Measurements from ENCODE around the gene BFSP1. TPM values are rescaled to one million over a fixed set of nuclear protein-coding genes. Genes with fewer than 3 reads are reported as not detected.

The BFSP1 gene
- 0.10 TPM for total RNA-seq

DNA sequence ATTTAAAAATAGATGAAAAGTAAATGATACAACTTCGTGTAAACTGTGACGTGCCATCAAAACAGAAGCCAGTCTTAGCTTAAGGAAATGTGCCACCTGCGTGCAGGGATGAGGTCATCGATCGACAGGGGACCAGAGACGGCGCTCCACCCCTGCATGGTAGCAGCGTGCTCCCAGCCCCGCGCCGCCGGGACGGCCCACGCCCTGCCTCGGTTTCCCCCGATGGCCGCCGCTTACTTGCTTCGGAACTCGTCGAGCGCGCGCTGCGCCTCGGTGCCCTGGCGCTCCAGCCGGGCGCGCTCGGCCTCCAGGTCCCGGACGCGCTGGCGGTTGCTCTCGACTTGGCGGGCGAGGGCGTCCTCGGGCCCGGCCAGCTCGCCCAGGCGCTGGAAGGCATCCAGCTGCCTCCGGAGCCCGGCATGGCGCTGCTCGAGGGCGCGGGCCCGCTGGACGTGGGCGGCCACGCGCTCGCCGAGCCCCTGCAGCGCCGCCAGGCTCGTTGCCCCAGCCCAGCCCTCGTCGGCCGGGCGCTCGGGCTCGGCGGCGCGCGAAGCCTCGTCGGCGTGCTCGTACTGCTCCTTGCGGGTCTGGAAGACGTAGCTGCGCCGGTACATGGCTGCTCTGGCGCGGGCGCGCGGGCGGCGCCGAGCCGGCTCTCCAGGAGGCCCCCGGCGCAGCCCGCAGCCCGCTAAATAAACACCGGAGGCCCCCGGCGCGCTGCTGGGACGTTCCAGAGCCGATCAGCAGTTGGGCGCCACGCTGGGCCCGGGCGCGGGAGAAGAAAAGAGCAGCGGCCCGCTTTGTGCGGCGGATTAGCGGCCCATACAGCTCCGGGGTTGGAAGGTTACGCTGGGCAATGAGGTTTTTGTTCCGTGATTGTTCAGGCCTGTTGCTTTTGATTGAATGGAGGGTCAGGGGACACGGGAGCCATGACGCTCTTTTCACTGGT is at the start of gene BFSP1:
Gene BFSP1, minus strand, starts transcription at position 664 of the 949 bp plus-strand sequence. Its CDS starts 50 bp downstream, at position 614.
- ATAC-seq (peak; percentile 91), DNase-seq (ENCODE audit: low spot score) (peak; percentile 79)

GRCh38 chr20:17580895-17581294 is 49.7 kb upstream of the BFSP1 start:
- ATAC-seq (no peak), DNase-seq (ENCODE audit: low spot score) (no peak)

DNA sequence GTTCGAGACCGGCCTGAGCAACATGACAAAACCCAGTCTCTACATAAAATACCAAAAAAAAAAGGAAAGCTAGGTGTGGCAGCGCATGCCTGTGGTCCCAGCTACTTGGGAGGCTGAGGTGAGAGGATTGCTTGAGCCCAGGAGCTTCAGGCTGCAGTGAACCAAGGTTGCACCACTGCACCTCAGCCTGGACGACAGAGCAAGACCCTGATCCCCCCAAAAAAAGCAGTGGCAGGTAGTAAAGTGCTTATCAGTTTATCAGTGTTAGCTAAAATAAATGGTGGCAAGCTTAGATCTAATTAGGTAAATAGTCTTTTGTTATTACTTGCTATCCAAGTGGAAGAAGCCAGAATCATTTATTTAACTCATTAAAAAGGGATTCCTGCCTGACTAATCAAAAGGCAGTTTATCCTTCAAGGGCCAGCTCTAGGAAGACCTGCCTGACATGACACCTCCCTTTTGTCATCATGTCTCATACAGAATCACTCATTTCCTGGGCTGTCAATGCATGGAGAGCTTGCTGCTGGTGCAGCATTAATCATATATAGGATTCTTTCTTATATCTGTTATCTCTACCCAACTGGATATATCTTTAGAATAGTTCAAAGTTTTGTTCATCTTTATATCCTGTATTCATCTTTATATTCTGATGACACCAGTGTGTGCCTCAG is 48.3 kb upstream of the BFSP1 start:
- ATAC-seq (no peak), DNase-seq (ENCODE audit: low spot score) (no peak)

DNA sequence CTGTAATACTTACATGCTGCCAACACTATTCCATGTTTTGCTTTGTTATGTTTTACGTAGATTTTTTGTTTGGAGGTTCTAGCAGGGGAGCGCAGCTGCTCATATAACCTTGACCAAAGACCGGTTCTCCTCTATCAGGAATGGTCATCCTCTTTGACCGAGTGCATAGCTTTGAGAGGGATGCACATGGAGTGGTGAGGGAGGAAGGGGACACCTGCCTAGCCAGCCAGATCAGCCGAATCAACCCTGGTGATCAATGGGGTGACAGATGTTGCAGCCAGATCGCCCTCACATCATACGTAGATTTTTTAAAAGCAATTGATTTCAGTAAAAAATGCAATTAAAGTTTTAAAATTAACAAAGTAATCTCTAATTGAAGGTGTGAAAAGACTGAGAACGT is 45.0 kb upstream of the BFSP1 start:
- DNase-seq (ENCODE audit: low spot score) (no peak), ATAC-seq (no peak)

- DNase-seq (ENCODE audit: low spot score) (no peak), ATAC-seq (no peak)
Observed at GRCh38 chr20:17573463-17573862, 42.3 kb upstream of the BFSP1 start.

- DNase-seq (ENCODE audit: low spot score) = no peak
- no peak for ATAC-seq
Observed at GRCh38 chr20:17572034-17572638, 41.0 kb upstream of the BFSP1 start.

DNA sequence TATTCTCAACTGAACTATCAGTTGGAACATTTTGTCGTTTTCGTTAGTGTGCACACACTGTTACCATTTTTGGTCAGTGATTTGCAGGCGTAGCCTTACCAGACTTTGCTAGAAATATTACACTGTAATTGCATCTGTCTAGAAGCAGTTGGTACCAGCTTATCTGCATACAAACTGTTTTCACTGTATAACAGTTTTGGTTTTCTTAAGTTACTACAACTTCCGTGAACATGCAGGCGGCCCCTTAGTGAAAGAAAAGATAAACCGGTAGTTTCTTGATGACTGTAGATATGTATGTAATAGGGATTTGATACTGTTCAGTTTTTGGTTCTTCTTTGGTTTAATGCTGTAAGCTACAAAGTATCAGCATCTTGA is 40.0 kb upstream of the BFSP1 start:
- DNase-seq (ENCODE audit: low spot score) (no peak), ATAC-seq (no peak)

GRCh38 chr20:17570347-17571152 is 39.4 kb upstream of the BFSP1 start:
- ATAC-seq (peak; percentile 60), DNase-seq (ENCODE audit: low spot score) (peak; percentile 61)

DNA sequence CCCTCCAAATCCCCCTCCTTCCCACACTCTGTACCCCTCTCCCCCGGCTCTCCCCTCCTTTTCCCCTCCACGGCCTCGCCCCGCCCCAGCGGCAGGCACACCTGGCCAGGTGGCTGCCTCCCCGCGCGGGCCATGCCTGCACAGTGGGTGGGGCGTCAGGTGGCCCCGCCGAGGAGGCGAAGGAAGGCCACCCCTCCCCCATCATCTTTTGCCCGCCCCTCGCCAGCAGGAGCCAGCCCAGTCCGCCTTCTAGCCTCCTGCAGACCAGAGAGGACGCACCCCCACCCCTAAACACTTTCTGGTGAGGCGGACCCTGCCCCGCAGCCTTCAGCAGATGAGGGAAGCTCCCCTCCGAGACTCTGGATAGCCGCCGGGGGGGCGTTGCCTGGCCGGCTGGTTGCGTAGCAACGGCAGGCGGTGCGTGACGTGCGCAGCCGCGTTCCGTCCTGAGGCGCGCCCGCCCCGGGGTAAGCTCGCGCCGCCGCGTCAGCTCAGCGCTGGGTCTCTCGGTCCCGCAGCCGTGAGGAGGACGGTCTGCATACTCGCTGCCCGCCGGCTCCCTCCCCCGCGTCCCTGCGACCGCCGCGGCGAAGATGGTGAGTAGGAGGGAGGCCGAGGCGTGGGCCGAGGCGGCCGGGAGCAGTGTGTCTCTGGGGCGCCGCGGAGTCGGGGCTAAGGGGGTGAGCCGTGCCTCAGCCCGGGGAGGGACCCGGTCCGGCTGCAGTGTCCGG is 38.6 kb upstream of the BFSP1 start, which contains the start of gene DSTN:
Gene DSTN, plus strand, starts transcription at position 460 of the 731 bp plus-strand sequence. Its CDS starts 134 bp downstream, at position 594.
- ATAC-seq (peak; percentile 91), DNase-seq (ENCODE audit: low spot score) (peak; percentile 93)

DNA sequence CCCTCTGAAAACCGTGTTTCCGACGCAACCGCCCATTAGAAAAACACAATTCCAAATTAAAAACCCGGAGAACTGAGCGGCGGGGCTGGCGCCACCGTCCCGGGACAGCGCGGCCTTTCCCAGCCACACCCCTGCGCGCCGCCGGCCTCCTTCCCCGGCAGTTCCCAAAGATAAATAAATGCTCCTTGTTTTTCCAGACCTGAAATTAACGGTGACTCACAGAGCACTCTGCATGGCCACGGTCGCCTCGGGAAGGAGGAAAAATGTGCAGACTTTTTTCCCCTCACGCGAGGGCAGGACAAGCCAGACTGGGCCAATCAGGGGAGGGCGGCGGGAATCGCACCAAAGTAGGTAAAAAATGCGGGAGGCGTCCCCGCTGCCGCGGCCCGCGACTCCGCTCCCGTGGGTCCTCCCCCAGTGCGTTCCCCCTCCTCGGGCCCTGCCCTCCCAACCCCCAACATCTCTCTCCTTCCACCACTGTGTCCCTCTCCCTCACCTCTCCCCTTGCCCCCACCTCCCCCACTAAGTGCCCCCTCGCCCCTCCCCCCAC is 37.9 kb upstream of the BFSP1 start:
- ATAC-seq = peak; percentile 52
- peak; percentile 68 for DNase-seq (ENCODE audit: low spot score)

DNA sequence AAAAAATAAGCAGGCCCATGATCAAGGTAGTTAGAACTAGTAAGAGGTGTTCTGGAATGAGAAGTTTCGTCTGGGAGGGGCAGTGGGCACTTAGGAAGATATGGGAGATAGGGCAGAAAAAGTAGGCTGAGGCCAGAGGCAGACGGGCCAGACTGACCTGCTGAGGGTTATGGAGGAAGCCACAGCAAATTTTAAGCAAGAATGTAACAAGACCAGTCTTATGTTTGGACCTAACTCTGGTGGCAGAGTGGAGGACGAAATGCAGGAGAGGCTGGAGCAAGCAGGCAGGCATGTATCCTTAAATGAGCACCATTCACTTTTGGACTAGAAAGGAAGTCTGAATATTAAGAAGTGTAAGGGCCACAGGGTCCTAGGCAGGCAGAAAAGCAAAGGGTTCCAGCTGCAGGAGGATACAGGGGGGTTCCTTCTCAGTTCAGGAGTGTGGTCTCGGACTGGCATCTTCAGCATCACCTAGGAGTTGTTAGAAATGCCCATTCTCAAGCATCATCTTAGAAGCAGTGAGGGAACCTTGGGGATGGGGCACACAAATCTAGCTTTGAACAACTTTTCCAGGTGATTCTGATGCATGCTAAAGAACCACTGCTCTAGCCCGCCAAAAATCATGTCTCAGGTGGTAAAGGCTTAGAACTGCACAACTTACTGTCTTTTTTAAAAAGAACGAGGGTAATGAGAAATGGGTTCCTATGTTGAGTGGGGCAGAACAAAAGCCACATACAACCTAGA is 37.0 kb upstream of the BFSP1 start:
- DNase-seq (ENCODE audit: low spot score) = no peak
- ATAC-seq = no peak

GRCh38 chr20:17566345-17566744 is 35.2 kb upstream of the BFSP1 start:
- DNase-seq (ENCODE audit: low spot score) (no peak), ATAC-seq (no peak)

- DNase-seq (ENCODE audit: low spot score) = no peak
- no peak for ATAC-seq
Observed at GRCh38 chr20:17565169-17565845, 34.1 kb upstream of the BFSP1 start.

DNA sequence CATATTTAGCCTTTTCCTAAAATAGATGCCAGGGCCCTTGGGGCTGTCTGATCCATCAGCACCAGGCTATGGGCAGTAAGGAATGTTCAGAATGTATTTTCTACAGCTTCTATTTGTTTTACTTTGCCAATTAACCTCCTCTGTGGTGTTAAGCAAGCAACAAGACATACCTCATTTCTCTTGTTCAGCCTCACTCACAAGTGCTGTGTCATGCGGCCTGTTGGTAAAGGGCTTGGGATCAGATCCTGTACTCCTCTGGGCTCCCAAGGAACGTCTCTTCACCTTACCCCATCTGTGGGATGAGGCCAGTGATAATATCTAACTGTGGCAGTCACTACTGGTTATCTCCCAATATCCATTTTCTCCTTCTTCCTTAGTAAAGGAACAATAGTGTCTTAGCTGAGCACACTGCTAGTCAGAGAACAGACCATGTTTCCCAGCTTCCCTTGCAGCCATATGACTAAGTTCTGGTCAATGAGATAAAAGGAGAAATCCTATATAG is 31.7 kb upstream of the BFSP1 start:
- ATAC-seq (no peak), DNase-seq (ENCODE audit: low spot score) (no peak)

DNA sequence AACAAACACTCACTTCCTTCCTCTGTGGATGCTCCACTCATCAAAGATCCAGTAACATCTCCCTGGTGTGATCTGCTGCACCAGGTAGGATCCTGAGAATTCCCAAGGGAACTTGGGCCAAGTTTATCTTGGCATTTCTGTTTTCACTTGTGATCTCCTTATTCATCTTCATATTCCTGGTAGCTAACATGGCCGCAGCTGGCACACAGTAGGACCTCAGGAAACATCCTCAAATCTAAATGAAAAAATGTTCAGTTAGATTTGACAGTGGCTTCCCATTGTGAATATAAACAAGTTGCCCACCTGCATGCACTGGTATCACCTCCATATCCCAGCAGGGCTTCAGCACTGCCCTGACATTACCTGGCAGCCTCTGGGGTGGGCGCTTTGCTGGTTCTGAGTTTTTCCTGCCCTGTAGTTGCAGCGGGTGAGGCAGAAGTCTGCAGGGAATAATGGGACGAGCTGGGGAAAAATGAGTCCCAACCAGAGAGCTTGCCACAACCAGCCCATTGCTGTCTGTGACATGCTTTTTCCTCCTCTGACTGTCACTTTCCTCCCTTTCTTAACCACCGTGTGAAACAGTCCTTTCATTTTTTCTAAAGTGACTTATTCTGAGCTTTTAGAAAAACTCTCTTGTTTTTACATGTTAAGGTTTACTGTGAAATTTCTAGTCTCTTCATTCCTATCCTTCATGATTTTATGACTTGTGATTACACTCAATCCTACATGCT is 29.3 kb upstream of the BFSP1 start:
- DNase-seq (ENCODE audit: low spot score) (no peak), ATAC-seq (no peak)

GRCh38 chr20:17559338-17559737 is 28.2 kb upstream of the BFSP1 start:
- DNase-seq (ENCODE audit: low spot score) (no peak), ATAC-seq (no peak)

DNA sequence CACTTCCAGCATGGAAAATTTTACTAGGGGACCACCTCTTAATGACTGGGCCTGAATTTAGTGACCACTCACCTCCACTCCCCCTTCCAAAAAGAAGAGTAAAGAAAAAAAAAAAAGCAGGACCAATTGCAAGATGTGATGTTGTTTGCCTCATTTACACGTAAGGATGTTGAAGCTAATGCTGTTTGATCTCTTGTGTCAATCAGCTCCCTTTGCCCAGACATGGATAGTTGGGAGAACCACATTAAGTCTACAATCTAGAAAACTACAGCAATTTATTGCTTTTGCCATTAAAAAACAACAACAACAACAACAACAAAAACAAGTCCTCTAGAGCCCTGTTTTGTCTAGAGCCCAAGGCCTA is 27.7 kb upstream of the BFSP1 start:
- ATAC-seq = no peak
- no peak for DNase-seq (ENCODE audit: low spot score)

Data from left lobe of liver (tissue), 2 donors.